ENCODE data around the gene PI3. TPM values are rescaled to one million over a fixed set of nuclear protein-coding genes. Genes with fewer than 3 reads are reported as not detected.
A peak's percentile ranks its signal among the peaks of the same experiment; 100 is the strongest.
"Not testable (repeated sequence)": the region's sequence is repeated elsewhere in the genome, so short reads cannot be mapped to it uniquely, and the experiment has no call there.

The PI3 gene, protein sequence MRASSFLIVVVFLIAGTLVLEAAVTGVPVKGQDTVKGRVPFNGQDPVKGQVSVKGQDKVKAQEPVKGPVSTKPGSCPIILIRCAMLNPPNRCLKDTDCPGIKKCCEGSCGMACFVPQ
- not detected in 2 replicates for total RNA-seq

DNA sequence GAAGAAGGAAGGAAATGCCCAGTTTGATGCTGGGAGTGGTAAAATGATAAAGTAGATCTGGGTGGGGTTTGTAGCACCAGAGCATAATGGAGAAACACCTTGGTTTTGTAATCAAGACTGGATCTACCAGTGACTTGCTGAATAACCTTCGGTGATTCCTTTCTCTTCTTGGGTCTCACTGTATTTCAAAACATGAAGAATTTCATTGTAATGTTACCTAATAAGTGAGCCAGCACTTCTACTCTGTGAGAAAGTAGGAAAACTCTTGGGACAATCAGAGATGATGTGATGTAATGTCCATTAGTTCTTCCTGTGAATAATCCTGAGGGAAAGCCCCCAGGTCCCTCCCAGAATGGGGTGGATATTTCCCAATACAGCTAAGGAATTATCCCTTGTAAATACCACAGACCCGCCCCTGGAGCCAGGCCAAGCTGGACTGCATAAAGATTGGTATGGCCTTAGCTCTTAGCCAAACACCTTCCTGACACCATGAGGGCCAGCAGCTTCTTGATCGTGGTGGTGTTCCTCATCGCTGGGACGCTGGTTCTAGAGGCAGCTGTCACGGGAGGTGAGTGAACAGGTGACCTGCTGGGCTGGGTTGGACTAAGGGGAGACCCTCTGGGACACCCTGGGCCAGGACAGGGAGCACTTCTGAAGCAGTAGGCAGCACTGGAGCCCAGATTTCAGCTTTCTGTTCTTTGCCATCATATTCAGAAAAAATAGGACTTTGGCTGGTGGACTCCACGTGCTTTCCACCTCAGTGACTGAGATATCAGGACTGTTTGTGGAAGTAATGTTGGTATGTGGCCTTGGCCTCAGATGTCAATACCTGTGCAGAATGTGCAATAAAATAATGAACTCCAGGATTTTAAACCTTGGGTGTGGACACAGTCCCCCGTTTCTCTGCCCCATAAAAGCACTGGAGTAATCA lies at the start of gene PI3:
Gene PI3, plus strand, starts transcription at position 469 of the 931 bp plus-strand sequence. Its CDS starts 21 bp downstream, at position 490.
- DNase-seq, result no peak
- Mint-ChIP-seq H3K4me3 (no peak within 1 kb of the TSS), H3K36me3 (ENCODE audit: low read depth) (no peaks in the 10 kb centered on the region), H3K9me3 (no peaks in the 10 kb centered on the region), H3K27ac (no peak within 1 kb of the TSS), H3K4me1 (peaks cover under 1% of the 10 kb centered on the region), H3K27me3 (peaks cover 21% of the 10 kb centered on the region)
- intact Hi-C loops (cut with micrococcal nuclease), result no loop called here

DNA sequence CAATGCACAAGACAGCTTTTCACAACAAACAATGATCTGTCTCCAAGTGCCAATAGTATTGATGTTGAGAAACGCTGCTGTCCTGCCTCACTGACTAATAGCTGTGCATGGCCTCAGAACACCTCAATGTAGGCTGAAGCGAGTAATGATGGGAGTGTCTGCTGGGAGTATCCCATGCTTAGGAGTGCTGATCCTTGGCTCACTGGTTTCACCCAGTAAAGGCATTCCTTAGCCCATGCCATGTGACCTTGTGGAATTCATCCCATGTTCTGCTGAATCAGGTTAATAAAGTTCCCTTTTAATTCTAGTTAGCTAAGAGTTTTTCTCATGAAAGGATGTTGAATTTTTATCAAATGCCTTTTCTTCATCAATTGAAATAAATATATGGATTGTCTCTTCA lies 46.6 kb upstream of the PI3 start:
- Mint-ChIP-seq H3K4me1 (no peaks in the 10 kb centered on the region), H3K27me3 (peaks cover 47% of the 10 kb centered on the region), H3K4me3 (no peak overlapping the region), H3K27ac (no peak overlapping the region), H3K36me3 (ENCODE audit: low read depth) (no peaks in the 10 kb centered on the region), H3K9me3 (no peaks in the 10 kb centered on the region)
- no peak for DNase-seq
- intact Hi-C loops (cut with micrococcal nuclease), result no loop called here

DNA sequence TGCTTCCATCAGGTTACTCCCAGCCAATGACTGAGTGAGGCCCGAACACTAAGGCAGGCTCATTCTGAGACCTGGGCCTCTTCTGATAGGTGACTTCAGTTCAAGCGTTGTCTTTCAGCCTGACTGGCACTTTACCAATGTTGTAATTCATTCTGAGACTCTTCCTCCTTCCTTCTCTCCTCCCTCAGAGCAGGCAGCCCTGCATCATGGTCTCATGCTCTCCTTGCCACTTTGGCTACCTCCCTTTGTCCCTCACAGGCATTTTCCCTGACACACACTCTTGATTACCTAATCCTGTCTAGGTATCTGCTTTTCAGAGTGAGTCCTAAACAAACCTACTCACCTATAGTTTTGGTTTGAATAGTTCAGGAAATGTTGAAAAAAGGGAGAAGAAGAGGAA lies 37.8 kb upstream of the PI3 start:
- no peak overlapping the region for H3K4me3 Mint-ChIP-seq
- H3K4me1 Mint-ChIP-seq, result no peaks in the 10 kb centered on the region
- H3K36me3 Mint-ChIP-seq (ENCODE audit: low read depth), result no peaks in the 10 kb centered on the region
- intact Hi-C loops (cut with micrococcal nuclease), result no loop called here
- no peaks in the 10 kb centered on the region for H3K9me3 Mint-ChIP-seq
- DNase-seq, result no peak
- H3K27me3 Mint-ChIP-seq, result peaks cover 22% of the 10 kb centered on the region
- H3K27ac Mint-ChIP-seq, result no peak overlapping the region

DNA sequence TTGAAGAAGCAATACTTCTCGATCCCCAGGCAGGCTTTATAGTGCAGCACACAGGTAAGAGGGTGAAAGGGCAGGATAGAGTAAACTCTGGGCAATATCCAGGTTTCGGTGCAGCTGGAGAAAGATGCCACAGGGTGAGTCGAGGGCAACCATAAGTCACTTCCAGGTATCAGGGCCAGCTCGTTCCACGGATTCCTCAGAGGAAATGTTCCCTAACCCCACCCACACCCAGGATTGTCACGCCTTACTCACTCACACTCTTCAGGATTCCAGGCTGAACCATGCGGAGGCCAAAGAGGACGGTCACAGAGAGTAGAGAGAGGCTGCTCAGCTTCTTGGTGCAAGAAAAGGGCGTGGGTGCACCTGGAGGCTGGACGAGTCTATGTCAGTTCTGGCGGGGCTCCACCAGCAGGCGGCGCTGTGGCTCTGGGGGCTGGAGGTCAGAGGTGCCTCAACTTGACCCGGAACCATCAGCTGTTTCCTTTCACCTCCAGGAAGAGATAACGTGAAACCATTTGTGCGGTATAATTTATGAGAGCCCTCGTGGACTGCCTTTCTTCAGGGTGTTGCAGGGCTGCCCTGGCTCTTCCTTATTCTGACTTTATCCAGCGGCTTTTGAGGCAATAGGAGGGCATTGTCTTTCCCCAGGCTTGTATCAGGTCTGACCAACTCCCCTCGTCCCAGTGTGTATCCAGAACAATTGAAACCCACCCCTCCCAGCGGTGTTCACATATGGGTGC lies 36.0 kb upstream of the PI3 start:
- Mint-ChIP-seq H3K4me3 (no peak overlapping the region), H3K27ac (no peak overlapping the region), H3K4me1 (no peaks in the 10 kb centered on the region), H3K27me3 (peaks cover 12% of the 10 kb centered on the region), H3K9me3 (no peaks in the 10 kb centered on the region), H3K36me3 (ENCODE audit: low read depth) (no peaks in the 10 kb centered on the region)
- peak; percentile 89 for DNase-seq
- intact Hi-C loops (cut with micrococcal nuclease), result loop anchor here (1.0 kb wide), 1 partner anchor 153 kb away; no protein-coding TSS in a partner anchor

DNA sequence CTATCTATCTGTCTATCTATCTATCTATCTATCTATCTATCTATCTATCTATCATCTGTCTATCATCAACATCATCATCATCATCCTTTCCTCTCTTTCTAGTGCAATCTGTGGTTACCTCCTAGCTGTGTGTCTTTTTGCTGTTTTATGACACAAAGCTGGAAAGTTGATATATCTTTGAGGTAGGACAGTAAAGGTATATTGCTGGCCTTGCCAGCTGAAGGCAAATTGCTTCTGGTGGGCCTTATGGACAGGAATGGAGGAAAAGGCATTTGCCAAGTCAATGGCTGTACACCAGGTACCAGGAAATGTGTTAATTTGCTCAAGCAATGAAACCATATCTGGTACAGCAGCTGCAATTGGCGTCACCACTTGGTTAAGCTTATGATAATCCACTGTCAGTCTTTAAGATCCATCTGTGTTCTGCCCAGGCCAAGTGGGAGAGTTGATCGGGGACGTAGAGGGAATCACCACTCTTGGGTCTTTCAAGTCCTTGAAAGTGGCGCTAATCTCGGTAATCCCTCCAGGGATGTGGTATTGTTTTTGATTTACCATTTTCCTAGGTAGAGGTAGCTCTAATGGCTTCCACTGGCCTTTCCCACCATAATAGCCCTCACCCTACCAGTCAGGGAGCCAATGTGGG lies 34.8 kb upstream of the PI3 start:
- H3K4me1 Mint-ChIP-seq; H3K27ac Mint-ChIP-seq; H3K9me3 Mint-ChIP-seq; H3K4me3 Mint-ChIP-seq; intact Hi-C loops (cut with micrococcal nuclease); H3K36me3 Mint-ChIP-seq (ENCODE audit: low read depth); DNase-seq: not testable (repeated sequence)
- peaks cover 12% of the 10 kb centered on the region for H3K27me3 Mint-ChIP-seq

DNA sequence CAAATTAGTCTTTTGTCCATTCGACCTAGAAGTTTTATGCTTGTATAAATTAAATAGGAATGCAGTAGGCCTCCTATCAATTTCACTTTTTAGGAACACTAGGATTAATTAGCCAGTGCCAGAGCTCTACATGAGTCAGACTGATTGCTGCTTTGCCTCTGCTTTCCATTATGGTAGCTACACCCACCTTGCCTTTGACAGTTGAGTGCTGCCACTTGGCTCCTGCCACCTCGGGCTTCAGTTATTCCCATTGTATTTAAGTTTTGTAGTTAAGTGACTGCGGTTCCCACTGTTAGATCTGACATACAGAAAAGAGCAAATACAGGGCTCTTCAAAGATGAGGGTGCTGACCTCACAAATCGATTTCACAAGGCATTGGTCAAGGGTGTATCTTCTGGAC lies 33.9 kb upstream of the PI3 start:
- DNase-seq, result no peak
- intact Hi-C loops (cut with micrococcal nuclease), result no loop called here
- H3K27me3 Mint-ChIP-seq, result peaks cover 16% of the 10 kb centered on the region
- H3K4me3 Mint-ChIP-seq, result no peak overlapping the region
- H3K4me1 Mint-ChIP-seq, result no peaks in the 10 kb centered on the region
- H3K9me3 Mint-ChIP-seq, result no peaks in the 10 kb centered on the region
- H3K27ac Mint-ChIP-seq, result no peak overlapping the region
- no peaks in the 10 kb centered on the region for H3K36me3 Mint-ChIP-seq (ENCODE audit: low read depth)

DNA sequence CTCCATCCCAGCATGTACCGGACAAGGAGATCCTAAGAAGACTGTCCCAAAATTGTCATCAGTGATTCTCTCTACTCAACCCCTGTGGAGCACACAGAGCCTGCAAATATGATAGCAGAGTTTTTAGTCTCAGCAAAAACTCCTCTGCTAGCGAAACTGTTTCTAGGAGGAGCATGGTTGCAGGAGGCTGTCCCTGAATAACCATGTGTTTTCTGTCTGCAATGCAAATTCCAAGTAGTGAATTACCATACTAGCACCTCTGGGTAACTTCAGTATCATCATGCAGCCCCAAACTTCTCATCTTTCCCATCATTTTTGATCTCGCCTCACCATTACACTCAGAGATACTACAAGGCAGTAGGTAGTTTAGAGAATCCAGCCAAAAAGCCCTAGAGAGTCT lies 25.6 kb upstream of the PI3 start:
- H3K9me3 Mint-ChIP-seq, result no peaks in the 10 kb centered on the region
- H3K36me3 Mint-ChIP-seq (ENCODE audit: low read depth), result no peaks in the 10 kb centered on the region
- H3K4me1 Mint-ChIP-seq, result no peaks in the 10 kb centered on the region
- H3K4me3 Mint-ChIP-seq, result no peak overlapping the region
- intact Hi-C loops (cut with micrococcal nuclease), result no loop called here
- no peak overlapping the region for H3K27ac Mint-ChIP-seq
- H3K27me3 Mint-ChIP-seq, result peaks cover 39% of the 10 kb centered on the region
- no peak for DNase-seq

DNA sequence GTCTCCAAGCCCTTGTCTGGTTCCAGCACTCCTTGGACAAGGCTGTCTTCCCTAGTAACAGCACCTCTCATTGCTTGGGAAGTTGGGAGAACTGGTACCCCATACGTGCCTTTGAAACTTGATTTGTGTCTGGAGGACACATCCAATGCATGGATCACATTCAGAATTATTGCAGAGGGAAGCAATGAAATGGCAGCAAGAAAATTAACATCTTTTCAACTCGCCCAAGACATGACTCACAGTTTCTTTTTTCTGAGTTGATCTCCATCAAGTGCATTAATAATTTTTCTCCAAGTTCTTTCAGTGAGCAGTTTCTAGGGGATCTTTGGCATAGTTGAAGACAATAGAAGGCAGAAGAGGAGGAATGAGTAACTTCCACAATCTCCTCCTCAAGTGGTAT lies 22.3 kb upstream of the PI3 start:
- Mint-ChIP-seq H3K36me3 (ENCODE audit: low read depth) (no peaks in the 10 kb centered on the region), H3K27me3 (peaks cover 34% of the 10 kb centered on the region), H3K27ac (no peak overlapping the region), H3K4me1 (no peaks in the 10 kb centered on the region), H3K9me3 (no peaks in the 10 kb centered on the region), H3K4me3 (no peak overlapping the region)
- no peak for DNase-seq
- intact Hi-C loops (cut with micrococcal nuclease), result no loop called here

DNA sequence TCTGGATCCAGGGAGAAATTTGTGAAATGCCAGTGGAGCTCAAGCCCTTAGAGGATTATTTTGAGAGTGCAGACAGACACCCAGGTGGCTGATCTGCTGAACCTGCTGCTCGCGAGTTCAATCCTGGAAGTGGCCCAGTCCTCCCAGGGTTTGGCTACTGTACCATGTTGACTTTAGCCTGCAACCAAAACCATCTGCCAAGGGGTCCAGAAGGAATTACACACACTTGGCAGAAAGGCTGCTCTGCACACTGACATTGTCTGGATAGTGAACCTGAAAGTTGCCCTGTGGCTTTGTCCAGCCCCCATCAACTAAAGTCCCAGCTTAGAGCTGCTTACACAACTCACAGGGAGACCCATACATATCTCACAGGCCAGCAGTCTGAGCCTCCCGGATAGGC lies 21.6 kb upstream of the PI3 start:
- Mint-ChIP-seq H3K4me1 (no peaks in the 10 kb centered on the region), H3K27ac (no peak overlapping the region), H3K9me3 (no peaks in the 10 kb centered on the region), H3K27me3 (peaks cover 35% of the 10 kb centered on the region), H3K36me3 (ENCODE audit: low read depth) (no peaks in the 10 kb centered on the region), H3K4me3 (no peak overlapping the region)
- no peak for DNase-seq
- intact Hi-C loops (cut with micrococcal nuclease), result no loop called here

DNA sequence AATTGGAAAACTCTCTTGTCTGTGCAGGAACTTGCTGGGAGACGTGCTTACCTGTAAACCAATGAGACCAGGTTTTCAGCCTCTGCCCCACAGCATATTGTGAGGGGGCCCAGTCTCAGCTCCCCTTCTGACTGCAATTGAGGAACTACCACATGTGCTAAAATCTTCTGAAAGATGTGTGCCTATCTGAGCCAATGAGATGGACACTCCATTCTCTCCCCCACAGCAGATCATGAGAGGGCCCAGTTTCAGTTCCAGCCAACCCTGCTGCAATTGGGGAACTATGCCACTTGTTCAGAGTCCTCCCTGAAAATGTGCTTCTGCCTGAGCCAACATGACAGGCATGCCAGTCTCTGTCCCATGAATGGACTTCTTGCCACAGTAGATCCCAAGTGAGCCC lies 20.9 kb upstream of the PI3 start:
- intact Hi-C loops (cut with micrococcal nuclease), result no loop called here
- Mint-ChIP-seq H3K9me3 (peaks cover 5% of the 10 kb centered on the region), H3K4me1 (no peaks in the 10 kb centered on the region), H3K4me3 (no peak overlapping the region), H3K27me3 (peaks cover 34% of the 10 kb centered on the region), H3K27ac (no peak overlapping the region), H3K36me3 (ENCODE audit: low read depth) (no peaks in the 10 kb centered on the region)
- DNase-seq, result no peak

DNA sequence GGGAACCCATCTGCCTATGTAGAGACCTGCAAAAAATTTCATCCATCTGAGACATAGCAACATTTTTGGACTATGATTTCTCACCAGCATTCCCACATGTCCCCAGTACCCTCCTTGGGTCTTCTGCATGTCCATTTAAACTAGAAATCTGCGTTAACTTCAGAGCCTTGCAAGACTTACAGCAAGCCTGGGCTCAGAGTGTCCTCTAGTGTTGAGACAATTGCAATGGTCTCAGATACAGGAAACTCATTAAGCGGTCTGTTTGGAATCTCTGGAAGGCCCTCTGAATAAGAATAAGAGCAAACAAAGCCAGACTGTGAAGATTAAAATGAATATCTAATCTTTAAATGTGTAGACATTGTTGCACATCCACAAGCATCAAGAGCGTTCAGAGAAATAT lies 20.5 kb upstream of the PI3 start:
- H3K4me1 Mint-ChIP-seq, result no peaks in the 10 kb centered on the region
- H3K4me3 Mint-ChIP-seq, result no peak overlapping the region
- H3K27ac Mint-ChIP-seq, result no peak overlapping the region
- intact Hi-C loops (cut with micrococcal nuclease), result no loop called here
- H3K27me3 Mint-ChIP-seq, result peaks cover 37% of the 10 kb centered on the region
- no peaks in the 10 kb centered on the region for H3K36me3 Mint-ChIP-seq (ENCODE audit: low read depth)
- DNase-seq, result no peak
- peaks cover 9% of the 10 kb centered on the region for H3K9me3 Mint-ChIP-seq

DNA sequence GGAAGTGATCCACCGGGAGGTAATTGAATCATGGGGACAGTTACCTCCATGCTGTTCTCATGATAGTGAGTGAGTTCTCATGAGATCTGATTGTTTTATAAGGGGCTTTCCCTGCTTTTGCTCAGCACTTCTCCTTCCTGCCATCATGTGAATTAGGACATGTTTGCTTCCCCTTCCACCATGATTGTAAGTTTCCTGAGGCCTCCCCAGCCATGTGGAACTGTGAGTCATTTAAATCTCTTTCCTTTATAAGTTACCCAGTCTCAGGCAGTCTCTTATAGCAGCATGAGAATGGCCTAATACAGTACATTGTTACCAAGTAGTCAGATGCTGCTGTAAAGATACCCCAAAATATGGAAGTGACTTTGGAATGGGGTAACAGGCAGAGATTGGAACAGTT lies 19.9 kb upstream of the PI3 start:
- H3K4me3 Mint-ChIP-seq; H3K36me3 Mint-ChIP-seq (ENCODE audit: low read depth): not testable (repeated sequence)
- H3K27me3 Mint-ChIP-seq, result peaks cover 32% of the 10 kb centered on the region

DNA sequence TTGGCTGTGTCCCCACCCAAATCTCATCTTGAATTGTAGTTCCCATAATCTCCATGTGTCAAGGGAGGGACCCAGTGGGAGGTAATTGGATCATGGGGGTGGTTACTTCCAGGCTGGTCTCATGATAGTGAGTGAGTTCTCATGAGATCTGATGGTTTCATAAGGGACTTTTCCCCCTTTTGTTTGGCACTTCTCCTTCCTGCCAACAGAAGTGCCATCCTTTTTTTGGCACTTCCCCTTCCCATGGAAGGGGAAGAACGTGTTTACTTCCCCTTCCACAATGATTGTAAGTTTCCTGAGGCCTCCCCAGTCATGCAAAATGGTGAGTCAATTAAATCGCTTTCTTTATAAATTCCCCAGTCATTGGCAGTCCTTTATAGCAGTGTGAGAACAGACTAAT lies 18.0 kb upstream of the PI3 start:
- intact Hi-C loops (cut with micrococcal nuclease), result no loop called here
- no peak for DNase-seq
- no peaks in the 10 kb centered on the region for H3K4me1 Mint-ChIP-seq
- H3K9me3 Mint-ChIP-seq, result peaks cover 11% of the 10 kb centered on the region
- H3K27me3 Mint-ChIP-seq, result peaks cover 28% of the 10 kb centered on the region
- H3K36me3 Mint-ChIP-seq (ENCODE audit: low read depth), result no peaks in the 10 kb centered on the region
- H3K27ac Mint-ChIP-seq, result no peak overlapping the region
- H3K4me3 Mint-ChIP-seq, result no peak overlapping the region

More for the DNA sequence above, 19.9 kb upstream of the PI3 start:
- H3K27ac Mint-ChIP-seq; H3K4me1 Mint-ChIP-seq; DNase-seq; intact Hi-C loops (cut with micrococcal nuclease): not testable (repeated sequence)
- H3K9me3 Mint-ChIP-seq, result peaks cover 11% of the 10 kb centered on the region

DNA sequence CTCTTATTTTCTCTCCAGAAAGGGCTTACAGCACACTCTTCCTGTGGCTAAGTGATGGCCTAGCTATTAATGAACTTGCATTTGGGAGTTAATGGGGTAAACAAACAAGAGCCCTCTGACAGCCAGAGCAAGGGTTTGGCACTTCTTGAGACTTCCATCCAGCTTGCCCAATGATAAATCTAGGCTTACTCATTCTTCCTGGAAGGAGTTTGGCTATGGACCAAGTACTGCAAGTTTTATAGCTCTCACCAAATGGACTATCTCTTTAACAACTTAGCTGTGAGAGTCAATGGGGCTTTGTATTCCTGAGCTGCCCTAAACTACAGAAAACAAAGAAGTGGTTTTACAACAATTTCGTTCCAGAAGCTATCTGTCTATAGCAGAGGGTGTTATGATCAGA lies 16.7 kb upstream of the PI3 start:
- no peak overlapping the region for H3K27ac Mint-ChIP-seq
- no peaks in the 10 kb centered on the region for H3K36me3 Mint-ChIP-seq (ENCODE audit: low read depth)
- intact Hi-C loops (cut with micrococcal nuclease), result no loop called here
- peaks cover 19% of the 10 kb centered on the region for H3K27me3 Mint-ChIP-seq
- DNase-seq, result no peak
- H3K4me1 Mint-ChIP-seq, result no peaks in the 10 kb centered on the region
- H3K9me3 Mint-ChIP-seq, result peaks cover 11% of the 10 kb centered on the region
- H3K4me3 Mint-ChIP-seq, result no peak overlapping the region
